GM19351 (cell line): ENCODE measurements around the gene PCNX3.

Source experiments
- ATAC-seq: cut with Tn5 transposase; IDR thresholded peaks from one replicate; pipeline ENCODE4 v1.9.1; 2021; ENCODE audit warnings: mild to moderate bottlenecking, moderate library complexity; ENCODE audit not compliant: unreplicated experiment

The PCNX3 gene

DNA sequence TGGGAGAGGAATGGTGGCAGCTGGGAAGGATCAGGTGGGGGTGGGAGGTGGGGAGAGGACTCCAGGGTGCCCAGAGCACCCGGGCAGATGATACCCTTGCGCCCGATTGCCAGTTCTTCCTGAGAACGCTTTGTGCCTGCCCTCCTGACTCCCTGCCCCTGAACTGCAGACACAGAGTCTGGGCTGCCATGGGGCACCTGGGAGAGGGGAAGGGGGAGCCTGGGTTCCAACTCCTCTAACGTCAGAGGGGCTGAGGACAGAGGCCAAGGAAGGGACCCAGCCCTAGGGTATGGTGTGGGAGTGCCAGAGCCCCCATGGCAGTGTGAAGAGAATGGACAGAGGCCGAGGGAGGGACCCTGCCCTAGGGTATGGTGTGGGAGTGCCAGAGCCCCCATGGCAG, 19.1 kb upstream of the PCNX3 start:
- ATAC-seq: no peak

DNA sequence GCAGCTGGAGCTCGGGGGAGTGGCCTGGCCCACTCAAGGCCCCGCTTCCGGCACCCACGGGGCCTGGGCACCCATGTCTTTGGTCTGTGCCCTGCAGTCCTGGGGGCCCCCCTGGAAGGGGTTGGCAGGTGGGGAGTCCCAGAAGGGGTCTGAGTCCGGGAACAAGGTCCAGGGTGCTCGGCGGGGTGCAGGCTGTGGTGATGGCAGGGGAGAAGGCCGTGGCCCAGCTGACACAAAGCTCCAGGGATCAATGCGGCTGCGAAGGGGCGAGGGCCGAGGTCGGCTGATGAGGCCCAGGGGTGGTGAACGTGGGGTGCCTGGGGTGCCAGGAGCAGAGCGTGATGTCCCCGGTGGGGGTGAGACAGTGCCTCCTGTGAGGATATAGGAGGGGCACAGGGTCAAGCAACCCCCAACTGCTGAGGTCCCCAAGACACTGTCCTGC, 17.3 kb upstream of the PCNX3 start:
- ATAC-seq: no peak

DNA sequence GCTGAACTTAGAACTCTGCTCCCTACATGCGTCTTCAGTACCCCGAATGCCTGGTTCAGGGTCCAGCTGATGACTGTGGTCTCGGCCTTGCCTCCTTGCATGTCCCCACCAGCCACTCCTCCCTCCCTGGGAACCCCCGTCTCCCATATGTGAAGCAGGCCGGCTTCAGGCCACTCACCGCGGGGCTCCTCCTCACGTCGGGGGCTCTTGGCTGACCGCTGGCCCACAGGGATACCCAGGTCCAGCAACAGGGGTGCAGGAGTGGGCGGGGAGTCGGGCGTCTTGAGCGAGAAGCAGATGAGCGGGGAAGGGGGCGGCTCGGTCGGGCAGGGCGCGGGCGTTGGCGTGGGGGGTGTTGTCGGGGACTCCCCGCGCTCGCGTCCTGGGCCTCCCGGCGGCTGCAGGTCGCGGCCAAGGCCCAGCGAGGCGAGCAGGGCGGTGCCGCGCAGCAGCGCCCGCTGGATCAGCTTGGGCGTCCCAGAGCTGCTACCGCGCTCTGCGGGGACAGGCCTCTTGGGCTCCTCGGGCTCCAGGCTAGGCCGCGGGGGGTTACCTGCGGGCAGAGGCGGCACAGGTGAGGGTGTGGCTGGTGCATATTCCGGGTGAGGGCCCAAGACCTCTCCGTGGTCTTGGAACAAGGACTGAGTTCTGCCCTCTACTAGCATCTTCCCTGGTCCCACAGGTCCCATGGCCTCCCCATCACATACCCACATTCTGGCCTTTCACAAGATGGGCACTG, 16.2 kb upstream of the PCNX3 start:
- no peak for ATAC-seq

DNA sequence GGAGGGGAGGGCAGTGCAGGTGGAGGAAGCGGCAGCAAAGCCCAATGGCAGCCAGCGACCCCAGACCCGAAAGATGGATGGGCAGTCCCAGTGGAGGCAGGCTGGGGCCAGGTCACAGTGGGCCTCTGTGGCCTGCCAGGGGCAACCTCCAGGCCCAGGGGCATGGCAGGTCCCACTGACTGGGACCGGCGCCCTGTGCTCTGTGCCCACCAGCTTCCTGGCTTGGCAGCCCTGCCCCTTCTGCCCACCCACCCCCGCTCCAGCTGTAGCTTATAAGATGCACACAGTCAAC, 15.7 kb upstream of the PCNX3 start:
- no peak for ATAC-seq

DNA sequence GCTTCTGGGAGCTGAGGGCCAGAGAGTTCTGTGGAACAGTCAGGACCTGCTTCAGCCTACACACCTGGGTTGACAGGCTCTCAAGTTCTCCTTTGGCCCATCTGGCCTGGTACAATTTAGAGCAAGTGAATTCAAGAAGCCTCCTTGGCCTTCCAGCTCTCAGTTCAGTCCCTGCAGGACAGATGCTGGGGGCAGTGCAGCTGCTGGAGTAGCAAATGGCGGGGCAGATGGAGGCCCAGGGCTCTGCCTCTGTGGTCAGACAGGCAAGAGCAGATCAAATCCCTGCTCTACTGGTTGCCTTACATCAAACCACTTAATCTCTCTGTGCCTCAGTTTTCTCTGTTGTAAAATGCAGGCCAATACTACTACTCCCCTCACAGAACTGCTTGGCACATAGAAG, 11.3 kb upstream of the PCNX3 start:
- no peak for ATAC-seq

DNA sequence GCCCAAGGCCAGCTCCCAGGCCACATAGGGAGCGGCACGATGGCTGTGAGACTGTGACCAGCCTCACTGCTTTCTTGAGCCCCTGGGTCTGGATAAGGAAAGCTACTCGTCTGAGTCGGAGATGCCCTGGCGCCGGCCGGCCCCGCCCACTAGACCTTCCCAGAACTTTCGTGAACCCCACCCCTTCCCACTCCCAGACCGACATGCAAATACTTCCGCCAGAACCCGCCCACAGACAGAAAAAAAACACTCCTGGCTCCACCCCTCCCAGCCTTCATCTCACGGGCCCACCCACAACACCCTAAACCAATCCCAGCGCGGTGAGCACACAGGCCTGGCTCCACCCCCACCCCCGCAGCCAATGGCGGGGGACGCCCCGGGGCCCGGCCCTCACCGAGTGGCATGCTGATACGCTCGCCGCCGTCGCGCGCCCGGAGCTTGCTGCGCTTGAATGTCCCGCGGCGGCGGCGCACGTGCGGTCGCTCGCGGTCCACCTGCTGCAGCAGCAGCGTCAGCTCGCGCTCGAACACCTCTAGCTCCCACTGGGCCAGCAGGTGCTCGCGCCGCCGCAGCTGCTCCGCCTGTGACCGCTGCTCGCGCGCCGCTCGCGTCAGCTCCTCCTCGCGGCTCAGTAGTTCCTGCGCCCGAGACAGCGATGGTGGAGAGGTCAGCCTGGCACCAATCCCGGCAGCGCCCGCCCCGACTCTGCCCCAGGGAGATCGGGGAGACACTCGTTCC, 8.5 kb upstream of the PCNX3 start:
- no peak for ATAC-seq

DNA sequence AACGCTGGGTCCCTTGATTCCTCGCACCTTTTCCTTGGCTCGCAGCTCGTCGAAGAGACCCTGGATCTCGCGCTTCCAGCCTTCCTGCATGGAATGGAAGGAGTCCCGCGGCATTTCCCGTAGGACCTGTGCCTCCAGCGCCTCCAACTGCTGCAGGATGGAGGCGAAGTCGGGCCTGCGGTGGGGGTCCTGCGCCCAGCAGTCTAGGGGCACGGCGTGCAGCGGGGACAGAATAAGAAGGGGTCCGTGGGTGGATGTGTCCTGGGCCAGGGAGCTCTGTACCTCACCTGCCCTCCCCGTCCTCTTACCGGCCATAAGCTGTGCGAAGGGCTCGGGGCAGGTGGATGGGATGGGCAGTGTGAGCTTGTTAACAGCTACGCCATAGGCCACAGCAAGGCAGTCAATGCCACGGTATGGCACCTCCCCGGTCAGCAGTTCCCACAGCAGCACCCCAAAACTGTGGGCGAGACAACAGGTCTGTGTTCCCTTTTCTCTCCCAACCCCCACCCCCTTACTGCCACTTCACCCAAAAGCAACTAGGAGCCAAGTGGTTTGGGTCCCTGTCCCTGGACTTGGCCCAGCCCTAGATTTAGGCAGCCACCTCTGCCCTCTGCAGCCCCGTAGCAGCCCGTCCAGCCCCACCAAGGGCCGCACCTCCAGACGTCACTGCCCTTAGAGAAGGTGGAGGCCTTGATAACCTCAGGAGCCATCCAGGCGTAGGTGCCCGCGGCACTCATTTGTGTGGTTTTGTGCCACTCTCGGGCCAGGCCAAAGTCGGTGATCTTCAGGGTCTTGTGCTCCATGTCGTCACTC, 7.8 kb upstream of the PCNX3 start:
- no peak for ATAC-seq

DNA sequence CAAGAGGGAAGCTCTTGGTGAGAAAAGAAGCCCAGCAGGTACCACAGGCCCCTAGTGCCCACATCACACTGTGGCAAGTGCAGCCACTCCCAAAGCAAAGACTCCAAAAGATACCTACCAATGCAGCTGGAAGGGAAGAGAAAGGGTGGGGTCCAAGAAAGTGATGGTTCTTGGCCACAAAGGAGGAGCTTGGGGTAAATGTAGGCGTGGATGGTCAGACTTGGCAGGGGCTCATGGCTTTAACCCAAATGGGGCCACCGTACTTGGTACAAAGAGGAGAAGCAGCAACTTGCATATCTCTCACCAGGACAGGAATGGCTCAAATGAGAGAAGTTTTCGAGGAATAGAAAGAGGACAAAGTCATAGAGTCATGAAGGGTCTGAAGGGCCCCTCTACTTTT, 6.3 kb upstream of the PCNX3 start:
- no peak for ATAC-seq

DNA sequence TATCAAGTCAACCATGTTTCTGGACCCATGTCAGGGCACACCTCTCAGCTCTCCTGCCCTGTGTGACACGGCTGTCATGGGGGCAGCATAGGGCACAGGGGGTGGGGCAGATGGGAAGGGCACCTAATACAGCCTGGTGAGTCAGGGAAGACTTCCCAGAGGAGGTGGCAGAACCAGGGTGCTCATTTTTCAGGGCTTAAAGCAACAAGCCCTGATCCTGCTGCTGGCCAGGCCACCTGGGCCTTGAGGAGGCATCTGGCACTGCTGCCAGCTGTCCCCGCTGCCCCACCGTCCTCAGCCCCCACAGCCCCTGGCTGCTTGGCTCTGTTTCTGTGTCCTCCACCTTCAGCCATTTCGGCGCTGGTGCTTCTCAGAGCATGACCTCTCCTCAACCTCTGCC, 5.9 kb upstream of the PCNX3 start:
- ATAC-seq: no peak

DNA sequence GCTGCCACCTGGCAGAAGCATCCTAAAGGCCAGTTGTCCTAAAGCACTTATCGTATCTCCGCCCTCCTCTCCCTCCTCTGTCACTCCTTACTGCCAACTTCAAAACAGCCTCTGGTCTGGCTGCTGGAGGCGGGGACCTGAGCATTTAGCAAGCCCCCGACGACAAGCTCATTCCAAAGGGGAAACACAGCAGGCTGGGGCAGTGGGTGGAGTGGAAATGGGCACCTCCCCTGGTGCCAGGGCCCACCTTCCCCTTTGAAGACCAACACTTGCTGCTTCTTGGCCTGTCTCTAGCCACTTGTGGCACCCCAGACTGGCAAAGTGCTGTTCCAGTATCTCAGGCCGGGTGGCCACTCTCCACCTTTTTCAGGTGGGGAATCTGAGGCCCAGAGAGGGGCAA, 5.2 kb upstream of the PCNX3 start:
- ATAC-seq: no peak

DNA sequence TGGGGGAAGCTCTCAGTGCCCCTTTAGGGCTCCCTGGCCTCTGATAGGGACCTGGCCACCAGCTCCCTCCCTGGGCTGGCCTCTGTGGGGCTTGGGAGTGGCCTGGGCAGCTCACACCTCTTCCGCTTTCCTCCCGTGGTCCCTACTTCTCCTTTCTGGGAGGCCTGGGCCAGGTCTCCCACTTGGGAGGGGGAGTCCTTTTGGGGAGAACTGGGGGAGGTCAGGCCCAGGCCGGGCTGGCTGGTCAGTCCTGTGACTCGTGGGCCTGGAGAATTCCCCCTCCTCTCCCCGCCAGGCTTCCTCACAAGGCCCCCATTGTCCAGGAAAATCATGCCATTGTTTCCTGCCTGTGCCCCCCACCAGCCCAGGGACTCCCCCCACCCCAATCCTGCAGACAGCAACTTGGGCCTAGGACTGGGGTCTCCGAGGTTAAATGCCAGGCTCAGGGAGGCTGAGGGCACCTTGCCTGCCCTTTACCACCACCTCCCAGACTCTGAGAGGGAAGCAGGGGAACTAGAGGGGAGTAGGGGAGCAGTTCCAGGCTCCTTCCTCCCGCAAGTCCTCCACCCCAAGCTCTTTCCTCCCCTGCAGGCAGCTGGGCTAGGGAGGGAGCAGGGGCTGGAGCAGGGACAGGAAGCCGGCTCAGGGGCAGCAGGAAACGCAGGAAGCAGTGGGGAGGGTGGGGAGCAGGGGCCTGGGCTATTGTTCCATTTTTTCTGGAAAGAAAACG, 4.4 kb upstream of the PCNX3 start:
- ATAC-seq: no peak

DNA sequence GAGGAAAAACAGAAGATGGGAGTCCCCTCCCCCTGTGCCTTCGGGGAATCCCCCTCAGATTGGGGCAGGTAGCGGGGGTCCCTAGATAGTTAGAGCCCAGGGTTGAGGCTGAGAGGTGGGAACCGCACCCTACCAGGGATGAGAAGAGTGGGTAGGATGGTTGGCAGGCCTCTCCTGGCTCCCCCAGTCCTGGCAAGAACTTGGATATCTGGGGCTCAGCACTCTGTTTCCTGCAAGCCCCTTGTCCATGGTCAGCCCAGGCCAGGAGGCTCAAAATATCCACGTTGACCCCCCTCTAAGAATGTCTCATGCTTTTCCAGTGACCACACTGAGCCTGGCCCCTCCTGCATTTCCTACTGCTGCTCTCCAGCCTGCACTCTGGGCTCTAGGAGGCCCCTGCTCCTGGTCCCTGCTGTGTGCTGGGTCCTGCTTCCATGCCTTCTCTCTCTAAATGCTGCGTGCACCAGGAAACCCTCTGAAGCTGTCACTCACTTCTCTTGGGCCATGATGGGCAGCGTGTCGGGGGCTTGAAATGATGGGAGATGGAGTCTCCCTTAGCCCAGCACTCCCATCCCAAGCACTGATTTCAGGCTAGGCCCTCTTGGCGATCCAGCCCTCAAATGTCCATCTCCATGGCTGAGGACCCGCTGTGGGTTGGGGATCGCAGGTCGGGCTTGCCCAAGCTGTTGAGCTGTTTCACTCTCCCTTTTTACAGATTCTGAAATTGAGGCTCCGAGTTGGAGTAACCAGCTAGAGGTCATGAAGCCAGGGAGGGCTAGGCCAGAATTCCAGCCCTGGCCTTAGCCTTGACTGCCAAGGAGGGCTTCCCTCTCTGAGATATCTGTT, 3.6 kb upstream of the PCNX3 start:
- ATAC-seq: no peak

DNA sequence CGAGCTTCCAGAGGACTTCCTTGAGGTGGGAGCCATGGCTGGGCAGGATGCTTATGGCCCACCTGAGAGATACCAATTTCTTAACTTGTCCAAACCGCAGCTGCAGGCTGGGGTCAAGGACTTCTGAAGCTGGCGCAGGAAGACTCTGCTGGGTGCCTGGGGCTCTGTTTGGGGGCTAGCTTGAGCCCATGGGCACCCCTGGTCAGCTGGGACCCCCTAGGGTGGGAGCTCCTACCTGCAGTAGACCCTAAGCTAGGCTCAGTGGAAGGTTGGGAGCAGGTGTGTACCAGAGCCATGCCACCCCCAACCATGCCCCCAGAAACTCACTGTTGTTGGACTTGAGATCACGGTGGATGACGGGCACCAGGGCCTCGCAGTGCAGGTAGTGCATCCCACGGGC, 2.9 kb upstream of the PCNX3 start:
- no peak for ATAC-seq

DNA sequence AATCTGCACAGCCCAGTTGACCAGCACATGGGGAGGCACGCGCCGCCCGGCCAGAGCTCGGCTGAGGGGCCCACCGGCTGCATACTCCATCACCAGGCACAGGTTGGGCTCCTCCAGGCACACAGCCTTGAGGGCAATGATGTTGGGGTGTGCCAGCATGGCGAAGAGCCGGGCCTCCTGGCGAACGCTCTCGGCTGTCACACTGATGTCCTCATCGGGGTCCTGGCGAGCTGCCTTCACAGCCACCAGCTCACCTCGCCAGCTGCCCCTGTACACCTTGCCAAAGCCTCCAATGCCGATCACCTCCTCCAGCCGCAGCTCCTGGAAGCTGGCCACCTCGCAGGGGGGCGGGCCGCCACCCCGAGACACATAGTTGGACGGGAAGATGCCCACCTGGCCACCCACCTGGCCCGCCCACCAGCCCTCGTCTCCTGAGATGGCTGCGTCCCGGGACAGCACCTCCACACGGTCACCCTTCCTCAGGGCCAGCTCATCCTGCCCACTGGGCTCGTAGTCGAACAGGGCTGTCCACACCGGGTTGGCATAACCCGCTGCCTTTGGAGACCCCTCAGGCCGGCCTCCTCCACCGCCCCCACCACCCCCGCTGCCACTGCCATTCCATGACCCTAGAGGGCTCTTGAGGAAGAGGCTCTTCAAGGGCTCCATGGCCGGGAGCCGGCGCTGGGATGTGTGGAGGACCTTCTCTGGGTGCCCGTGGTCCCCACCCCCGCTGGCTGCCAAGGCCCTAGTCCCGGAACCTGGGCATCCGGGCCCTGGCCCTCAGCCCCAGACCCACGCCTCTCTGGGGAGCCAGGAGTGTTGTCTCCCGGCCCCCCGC, 2.3 kb upstream of the PCNX3 start:
- no peak for ATAC-seq

DNA sequence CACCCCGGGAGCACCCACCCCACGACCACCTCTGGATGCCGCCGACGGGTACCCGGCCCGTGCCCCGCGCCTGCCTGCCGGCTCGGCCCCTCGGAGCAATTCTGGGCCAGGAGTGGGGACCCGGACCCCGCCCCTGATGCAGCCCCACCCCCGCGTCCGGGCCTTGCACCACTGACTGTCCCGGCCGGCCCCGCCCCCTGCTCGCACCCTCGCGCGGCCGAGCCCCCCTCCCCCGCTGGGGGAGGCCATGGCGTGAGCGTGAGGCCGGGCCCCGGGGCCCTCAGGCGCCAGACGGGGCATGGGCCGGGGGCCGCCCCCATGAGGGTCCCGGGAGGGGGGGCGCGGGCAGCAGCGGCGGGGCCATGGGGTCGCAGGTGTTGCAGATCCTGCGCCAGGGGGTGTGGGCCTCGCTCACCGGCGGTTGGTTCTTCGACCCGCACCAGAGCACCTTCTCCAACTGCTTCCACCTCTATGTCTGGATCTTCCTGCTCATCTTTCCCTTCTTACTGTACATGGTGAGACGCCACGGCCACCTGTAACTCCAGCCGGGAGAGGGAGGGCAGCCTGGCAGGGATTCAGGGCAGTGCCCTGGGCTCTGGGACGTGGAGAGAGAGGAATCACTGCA, 486 bp downstream of the PCNX3 start:
- ATAC-seq: no peak

DNA sequence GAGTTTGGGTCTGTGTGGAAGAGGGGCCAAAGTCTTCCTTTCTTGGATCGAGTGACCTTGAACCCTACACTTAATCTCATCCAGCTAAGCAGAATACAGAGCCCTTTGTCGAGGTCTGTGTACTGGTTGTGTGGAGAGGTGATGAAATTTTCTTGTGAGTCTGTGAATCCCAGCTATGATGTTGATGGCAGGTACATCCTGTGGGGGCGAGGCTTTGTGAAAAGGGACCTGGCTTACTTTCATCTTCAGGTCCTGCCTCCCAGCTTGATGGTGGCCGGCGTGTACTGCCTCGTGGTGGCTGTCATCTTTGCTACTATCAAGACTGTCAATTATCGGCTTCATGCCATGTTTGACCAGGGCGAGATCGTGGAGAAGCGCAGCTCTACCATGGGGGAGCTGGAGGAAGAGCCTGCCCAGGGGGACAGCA, 1.0 kb downstream of the PCNX3 start:
- no peak for ATAC-seq

DNA sequence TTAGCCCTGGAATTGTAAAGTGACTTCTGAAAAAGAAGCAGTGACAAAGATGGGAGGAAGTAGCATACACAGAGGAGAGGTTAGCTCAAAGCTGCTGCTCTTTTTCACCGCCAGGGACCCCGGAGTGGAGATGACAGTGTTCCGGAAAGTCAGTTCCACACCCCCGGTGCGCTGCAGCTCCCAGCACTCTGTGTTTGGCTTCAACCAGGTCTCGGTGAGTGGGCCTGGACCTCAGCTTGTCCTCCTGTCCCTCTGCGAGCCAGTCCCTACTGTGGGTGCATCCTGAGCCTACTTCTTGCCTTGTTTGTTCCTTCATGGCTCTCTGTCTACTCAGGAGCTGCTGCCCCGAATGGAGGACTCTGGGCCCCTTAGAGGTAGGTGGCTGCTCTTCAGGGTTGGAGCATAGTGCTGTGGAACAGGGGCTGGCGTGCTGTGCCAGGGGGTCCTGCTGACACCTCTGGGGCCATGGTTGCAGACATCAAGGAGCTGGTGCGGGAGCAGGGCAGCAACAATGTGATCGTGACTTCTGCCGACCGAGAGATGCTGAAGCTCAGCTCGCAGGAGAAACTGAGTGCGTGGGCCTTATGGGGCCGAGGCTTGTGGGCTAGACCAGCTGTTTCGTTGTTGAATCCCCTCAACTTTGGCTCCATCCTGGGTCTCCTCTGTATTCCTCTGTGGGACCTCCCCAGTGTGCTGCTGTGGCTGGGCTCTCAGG, 1.7 kb downstream of the PCNX3 start:
- ATAC-seq: no peak

DNA sequence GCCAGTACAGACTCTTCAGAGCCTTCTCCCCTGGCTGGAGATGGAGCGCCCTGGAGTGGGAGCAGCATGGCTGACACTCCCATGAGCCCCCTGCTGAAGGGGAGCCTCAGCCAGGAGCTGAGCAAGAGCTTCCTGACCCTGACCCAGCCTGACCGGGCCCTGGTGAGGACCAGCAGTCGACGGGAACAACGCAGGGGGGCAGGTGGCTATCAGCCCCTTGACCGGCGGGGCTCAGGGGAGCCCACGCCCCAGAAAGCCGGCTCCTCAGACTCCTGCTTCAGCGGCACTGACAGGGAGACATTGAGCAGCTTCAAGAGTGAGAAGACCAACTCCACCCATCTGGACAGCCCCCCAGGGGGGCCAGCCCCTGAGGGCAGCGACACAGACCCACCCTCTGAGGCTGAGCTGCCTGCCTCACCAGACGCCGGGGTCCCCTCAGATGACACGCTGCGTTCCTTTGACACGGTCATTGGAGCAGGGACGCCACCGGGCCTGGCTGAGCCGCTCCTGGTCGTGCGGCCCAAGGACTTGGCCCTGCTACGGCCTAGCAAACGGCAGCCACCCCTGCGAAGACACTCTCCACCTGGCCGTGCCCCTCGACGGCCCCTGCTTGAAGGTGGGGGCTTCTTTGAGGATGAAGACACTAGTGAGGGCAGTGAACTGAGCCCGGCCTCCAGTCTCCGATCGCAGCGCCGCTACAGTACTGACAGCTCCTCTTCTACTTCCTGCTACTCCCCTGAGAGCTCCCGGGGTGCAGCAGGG, 2.6 kb downstream of the PCNX3 start:
- ATAC-seq: no peak
